Esophagus muscularis mucosa (tissue), 4 donors: ENCODE results near the gene PRAMEF4. TPM values are rescaled to one million over a fixed set of nuclear protein-coding genes. Genes with fewer than 3 reads are reported as not detected.
A peak's percentile ranks its signal among the peaks of the same experiment; 100 is the strongest.
"Not testable (repeated sequence)": the region's sequence is repeated elsewhere in the genome, so short reads cannot be mapped to it uniquely, and the experiment has no call there.

Experiments
- DNase-seq: peaks from one replicate; pipeline ENCODE4 v3.0.0-alpha.2; 2017; ENCODE audit errors: extremely low spot score
- H3K27ac ChIP-seq, 4 donors: fragments of 200-600 bp; sonication (generic); replicated peaks in 1 of 4; 1 replicate in 3 of 4; 2 replicates in 1 of 4; pipeline ENCODE4 v1.5.1; 2016 to 2019; ENCODE audit warnings: mild to moderate bottlenecking in 1 of 4
- H3K27me3 ChIP-seq, 4 donors: fragments of 200-600 bp; sonication (generic); one replicate each; pipeline versions ENCODE4 v1.5.1 to v1.6.0; 2016 to 2019
- H3K36me3 ChIP-seq, 4 donors: fragments of 200-600 bp; sonication (generic); one replicate each; pipeline ENCODE4 v1.5.1; 2016 to 2019
- H3K4me1 ChIP-seq, 4 donors: fragments of 200-600 bp; sonication (generic); one replicate each; pipeline ENCODE4 v1.5.1; 2016 to 2019
- H3K4me3 ChIP-seq, 4 donors: fragments of 200-600 bp; sonication (generic); 1 replicate in 2 of 4; 2 replicates in 2 of 4; pipeline ENCODE4 v1.5.1; 2016 to 2019; ENCODE audit warnings: mild to moderate bottlenecking in 4 of 4, moderate library complexity in 1 of 4
- H3K9me3 ChIP-seq, 4 donors: fragments of 200-600 bp; sonication (generic); 1 replicate in 3 of 4; 2 replicates in 1 of 4; pipeline ENCODE4 v1.5.1; 2016 to 2019
- WGBS: methylation state at CpG from one replicate; pipeline ENCODE4 v1.1.5; 2018; 5-methylcytosine and 5-hydroxymethylcytosine counted together
- intact Hi-C: fragments of 100-400 bp; cut with DNase I; formaldehyde crosslinking; loops from one replicate; pipeline ENCODE4 v1.15.1; 2023
- total RNA-seq, 4 donors: library from RNA; depleted of rRNA; stranded (reverse); fragments of >200 nt; gene quantifications; one replicate each; pipeline versions ENCODE4 v1.1.0 to v1.2.1, GENCODE V29; 2016

Gene PRAMEF4
- total RNA-seq = not detected

GRCh38 chr1:12886101-12886500 lies at the start of gene PRAMEF4:
Gene PRAMEF4 (minus strand): TSS chr1:12886201. CDS start chr1:12883394, 2,807 bp downstream.
- not testable (repeated sequence) for H3K4me1 ChIP-seq

DNA sequence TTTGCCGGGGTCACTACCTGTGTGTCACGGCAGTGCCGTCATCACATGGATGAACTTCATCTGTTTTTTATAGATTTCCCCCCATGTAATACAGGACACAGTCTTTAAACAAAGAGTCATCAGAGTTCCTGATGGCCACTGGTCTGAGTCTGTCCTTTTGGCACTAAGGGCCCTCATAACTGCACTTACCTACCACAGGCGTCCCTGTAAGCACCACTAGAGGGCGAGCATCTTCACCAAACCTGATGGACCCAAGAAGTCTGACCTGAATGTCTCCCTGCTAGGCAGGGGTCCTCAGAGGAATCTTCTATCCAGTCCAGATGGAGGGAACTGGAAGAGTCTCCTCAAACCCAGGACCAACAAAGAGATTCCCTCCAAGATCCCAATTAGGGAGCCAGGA lies 38.4 kb upstream of the PRAMEF4 start:
- H3K27me3 ChIP-seq, H3K9me3 ChIP-seq, H3K4me1 ChIP-seq, DNase-seq, H3K4me3 ChIP-seq, H3K36me3 ChIP-seq, H3K27ac ChIP-seq, intact Hi-C loops: not testable (repeated sequence)
- 33% methylated on average over 3 of the region's 5 CpGs for WGBS

More at GRCh38 chr1:12886101-12886500, at the start of gene PRAMEF4:
- H3K4me3 ChIP-seq, DNase-seq, H3K9me3 ChIP-seq, H3K36me3 ChIP-seq, H3K27me3 ChIP-seq, H3K27ac ChIP-seq, intact Hi-C loops: not testable (repeated sequence)
- WGBS = 66% methylated on average over 3 of the region's 3 CpGs

- H3K4me3 ChIP-seq, H3K27me3 ChIP-seq, DNase-seq, intact Hi-C loops, H3K9me3 ChIP-seq, H3K36me3 ChIP-seq, H3K27ac ChIP-seq, H3K4me1 ChIP-seq: not testable (repeated sequence)
- 33% methylated on average over 2 of the region's 2 CpGs for WGBS
These were observed 35.7 kb upstream of the PRAMEF4 start for GRCh38 chr1:12921749-12922148.

DNA sequence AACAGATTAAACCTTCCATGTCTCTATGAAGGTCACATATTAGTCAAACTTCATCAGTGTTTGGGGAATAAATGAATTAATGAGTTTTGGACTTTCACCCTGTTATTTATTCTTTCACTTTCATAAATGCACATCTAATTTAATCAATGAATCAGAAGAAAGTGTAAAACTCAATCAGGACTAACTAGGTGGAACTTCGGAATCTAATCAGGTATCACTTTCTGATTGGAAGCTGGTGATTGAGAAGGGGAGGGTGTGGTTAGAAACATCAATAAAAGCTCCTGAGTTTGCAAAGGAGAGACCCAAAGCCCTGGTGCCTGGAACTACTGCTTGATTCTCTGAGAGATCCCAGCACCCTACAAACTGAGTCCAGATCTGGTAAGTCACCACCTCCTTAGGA lies 30.3 kb upstream of the PRAMEF4 start, which contains the start of gene PRAMEF7:
Gene PRAMEF7 (plus strand): TSS at position 301 of the 400 bp plus-strand sequence. CDS start 1,083 bp downstream, outside the sequence.
- H3K4me1 ChIP-seq, H3K36me3 ChIP-seq, DNase-seq, H3K27ac ChIP-seq, H3K9me3 ChIP-seq, H3K4me3 ChIP-seq, intact Hi-C loops, H3K27me3 ChIP-seq: not testable (repeated sequence)
- no CpG with 5 or more reads among the region's 1 CpG for WGBS

- intact Hi-C loops, H3K9me3 ChIP-seq, DNase-seq, H3K36me3 ChIP-seq, H3K27ac ChIP-seq, H3K4me1 ChIP-seq, H3K4me3 ChIP-seq, H3K27me3 ChIP-seq: not testable (repeated sequence)
- 78% methylated on average over 3 of the region's 5 CpGs for WGBS
These were observed 18.0 kb upstream of the PRAMEF4 start for GRCh38 chr1:12903793-12904572.

DNA sequence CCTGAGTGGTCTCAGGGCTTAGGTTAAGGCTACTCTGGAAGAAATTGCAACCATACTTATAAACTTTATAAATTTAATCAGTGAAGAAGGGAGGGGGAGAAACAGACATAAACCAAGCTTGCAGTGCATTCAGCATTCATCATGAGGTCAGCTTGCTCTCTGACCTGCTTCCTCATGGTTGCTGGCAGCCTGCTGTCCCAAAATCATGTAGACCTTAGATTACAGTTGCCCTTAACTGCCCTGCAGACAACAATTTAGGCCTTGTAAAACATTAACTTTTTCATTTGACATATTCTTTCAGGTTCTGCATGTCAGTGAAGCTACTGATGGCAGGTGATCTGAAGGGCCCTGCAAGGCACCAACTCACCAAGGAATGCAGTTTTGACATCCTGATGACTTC lies 13.2 kb upstream of the PRAMEF4 start:
- intact Hi-C loops, H3K27ac ChIP-seq, H3K9me3 ChIP-seq, H3K4me3 ChIP-seq, H3K27me3 ChIP-seq, H3K36me3 ChIP-seq, DNase-seq, H3K4me1 ChIP-seq: not testable (repeated sequence)

DNA sequence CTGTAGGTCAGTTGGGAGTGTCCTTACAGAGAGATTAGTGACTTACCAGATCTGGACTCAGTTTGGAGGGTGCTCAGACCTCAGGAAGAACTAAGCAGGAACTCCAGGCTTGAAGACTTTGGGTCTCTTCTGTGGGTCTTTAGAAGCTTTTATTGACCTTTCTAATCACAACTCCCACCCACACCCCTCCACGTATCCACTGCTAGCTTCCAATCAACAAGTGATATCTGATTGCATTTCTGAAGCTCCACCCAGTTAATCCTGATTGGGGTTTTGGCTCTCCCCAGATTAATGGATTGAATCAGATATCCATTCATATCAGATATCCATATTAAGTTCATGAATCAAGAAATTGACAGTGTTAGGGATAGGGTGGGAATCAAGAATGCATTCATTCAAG lies 12.2 kb upstream of the PRAMEF4 start, which contains the start of gene PRAMEF10:
Gene PRAMEF10 (minus strand): TSS at position 101 of the 400 bp plus-strand sequence. CDS start 2,423 bp downstream, outside the sequence.
- H3K4me3 ChIP-seq, intact Hi-C loops, H3K27me3 ChIP-seq, DNase-seq, H3K9me3 ChIP-seq, H3K4me1 ChIP-seq, H3K27ac ChIP-seq, H3K36me3 ChIP-seq: not testable (repeated sequence)
- no CpG with 5 or more reads among the region's 1 CpG for WGBS

DNA sequence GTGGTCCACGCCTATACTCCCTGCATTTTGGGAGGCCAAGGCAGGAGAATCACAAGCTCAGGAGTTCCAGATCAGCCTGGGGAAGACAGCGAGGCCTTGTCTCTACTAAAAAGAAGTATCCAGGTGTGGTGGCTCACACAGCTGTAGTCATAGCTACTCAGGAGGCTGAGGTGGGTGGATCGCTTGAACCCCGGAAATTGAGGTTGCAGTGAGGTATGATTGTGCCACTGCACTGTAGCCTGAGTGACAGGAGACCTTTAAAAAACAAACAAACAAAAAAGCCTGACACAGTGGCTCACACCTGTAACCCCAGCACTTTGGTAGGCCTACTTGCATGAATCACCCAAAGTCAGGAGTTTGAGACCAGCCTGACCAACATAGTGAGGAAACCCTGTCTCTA lies 7.5 kb downstream of the PRAMEF4 start:
- H3K27me3 ChIP-seq, H3K4me3 ChIP-seq, intact Hi-C loops, H3K27ac ChIP-seq, H3K36me3 ChIP-seq, H3K9me3 ChIP-seq, H3K4me1 ChIP-seq, DNase-seq: not testable (repeated sequence)
- 93% methylated on average over 2 of the region's 4 CpGs for WGBS

DNA sequence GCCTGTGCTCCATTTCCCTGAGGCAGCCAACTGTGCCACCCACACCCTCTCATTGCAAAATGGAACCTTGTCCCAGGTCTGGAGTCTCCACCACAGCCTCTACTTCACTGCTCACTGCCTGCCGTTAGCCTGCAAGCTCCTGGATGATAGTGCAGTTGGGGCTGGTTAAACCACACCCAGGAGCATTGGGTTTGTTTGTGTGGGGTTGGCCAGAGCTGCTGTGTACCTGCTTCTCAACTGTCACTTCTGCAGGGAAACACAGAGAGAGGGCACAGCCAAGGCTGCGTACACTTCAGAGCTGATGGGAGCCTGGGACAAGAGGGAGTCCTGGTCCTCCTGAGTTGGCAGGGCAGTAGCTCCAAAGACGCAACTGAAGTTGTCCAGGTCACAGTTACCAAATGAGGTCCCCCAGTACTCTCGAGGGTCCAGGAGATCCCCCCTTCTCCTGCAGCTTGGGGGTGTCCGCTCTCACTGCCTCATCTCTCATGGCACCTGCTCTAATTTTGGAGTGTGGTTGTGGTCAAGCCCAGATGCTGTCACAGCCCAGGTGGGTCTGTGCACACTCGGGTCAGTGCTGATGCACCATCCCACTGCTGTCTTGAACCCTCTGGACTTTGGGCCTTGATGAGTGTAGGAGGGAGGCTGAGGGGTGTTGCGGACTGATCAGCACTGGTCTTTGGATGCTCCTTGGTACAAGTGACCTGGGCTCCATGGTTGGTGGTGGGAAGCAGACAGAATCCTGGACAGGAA lies 22.7 kb downstream of the PRAMEF4 start:
- H3K4me3 ChIP-seq, H3K27me3 ChIP-seq, H3K27ac ChIP-seq, H3K36me3 ChIP-seq, H3K9me3 ChIP-seq, intact Hi-C loops, H3K4me1 ChIP-seq: not testable (repeated sequence)
- 75% methylated on average over 1 of the region's 7 CpGs for WGBS
- peak; percentile 26 for DNase-seq

DNA sequence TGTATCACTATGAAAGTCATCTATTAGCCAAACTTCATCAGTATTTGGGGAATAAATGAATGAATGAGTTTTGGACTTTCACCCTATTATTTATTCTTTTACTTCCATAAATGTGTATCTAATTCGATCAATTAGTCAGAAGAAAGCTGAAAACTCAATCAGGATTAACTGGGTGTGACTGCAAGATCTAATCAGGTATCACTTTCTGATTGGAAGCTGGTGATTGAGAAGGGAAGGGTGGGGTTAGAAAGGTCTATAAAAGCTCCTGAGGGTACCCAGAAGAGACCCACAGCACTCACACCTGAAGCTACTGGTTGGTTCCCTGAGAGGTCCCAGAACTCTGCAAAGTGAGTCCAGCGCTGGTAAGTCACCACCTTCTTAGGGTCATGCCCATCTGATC lies 29.2 kb downstream of the PRAMEF4 start, which contains the start of gene PRAMEF2:
Gene PRAMEF2 (plus strand): TSS at position 301 of the 400 bp plus-strand sequence. CDS start 1,924 bp downstream, outside the sequence.
- intact Hi-C loops, H3K36me3 ChIP-seq, H3K27ac ChIP-seq, H3K9me3 ChIP-seq, H3K27me3 ChIP-seq, DNase-seq, H3K4me3 ChIP-seq, H3K4me1 ChIP-seq: not testable (repeated sequence)
- 67% methylated on average over 2 of the region's 2 CpGs for WGBS
